Endothelial cell of umbilical vein (primary cell): ENCODE measurements around the gene NKX2-4. TPM values are rescaled to one million over a fixed set of nuclear protein-coding genes. Genes with fewer than 3 reads are reported as not detected.

Source experiments
- BruUV-seq: library from RNA; stranded (reverse); fragments of 400-500 nt; replicated peaks from 2 replicates; lab custom pipeline; 2021; lab: Mats Ljungman, UMichigan
- CTCF ChIA-PET: fragments of 300-600, 350-600 bp; sonication (Branson Sonifier 250); formaldehyde crosslinking; loops from one replicate; lab custom pipeline; 2021; ENCODE audit warnings: antibody characterized with exemption, inconsistent platforms; lab: Charles Lee
- POLR2A ChIA-PET: fragments of 300-600, 350-600 bp; sonication (Branson Sonifier 250); formaldehyde crosslinking; loops from one replicate; lab custom pipeline; 2021; ENCODE audit warnings: antibody characterized with exemption, inconsistent platforms; lab: Charles Lee
- DNase-seq: peaks from one replicate; pipeline ENCODE4 v3.0.0-alpha.2; 2011; ENCODE audit warnings: low read depth, low spot score
- FAIRE-seq: peaks from 2 replicates; lab custom pipeline; 2011; peaks lifted over from hg19 to GRCh38; lab: Jason Lieb, UNC
- H2AFZ ChIP-seq: 2 replicates; pipeline ENCODE4 v1.6.0; 2012; ENCODE audit warnings: low read depth, low read length, control low read depth, inconsistent platforms
- H3K27ac ChIP-seq: 2 replicates; pipeline ENCODE4 v1.5.1; 2011; ENCODE audit warnings: low read depth, mild to moderate bottlenecking, control low read depth, low read length, moderate library complexity; ENCODE audit not compliant: insufficient read depth
- H3K27me3 ChIP-seq, 2 experiments: 2 replicates each; pipeline versions ENCODE4 v1.6.0 to v1.6.1; 2011; ENCODE audit warnings: low read length in 2 of 2, mixed read lengths in 1 of 2; ENCODE audit not compliant: control insufficient read depth in 2 of 2, insufficient read depth in 2 of 2
- H3K36me3 ChIP-seq, 2 experiments: 2 replicates in 1 of 2; 3 replicates in 1 of 2; pipeline ENCODE4 v1.5.1; 2011; ENCODE audit warnings: low read length in 2 of 2, mild to moderate bottlenecking in 1 of 2, moderate library complexity in 1 of 2; ENCODE audit not compliant: control insufficient read depth in 2 of 2, insufficient read depth in 2 of 2; ENCODE audit errors: extremely low read depth in 1 of 2
- H3K4me1 ChIP-seq: 3 replicates; pipeline ENCODE4 v1.5.1; 2011; ENCODE audit warnings: mild to moderate bottlenecking, low read length; ENCODE audit not compliant: control insufficient read depth, insufficient read depth; ENCODE audit errors: extremely low read depth
- H3K4me2 ChIP-seq: 2 replicates; pipeline ENCODE4 v1.6.1; 2011; ENCODE audit warnings: low read length, control low read depth, mixed read lengths; ENCODE audit not compliant: insufficient read depth
- H3K4me3 ChIP-seq, 3 experiments: fragments of 200-600 bp in 1 of 3; sonication (generic), shearing (Covaris generic) in 1 of 3; replicated peaks in 1 of 3; 2 replicates each; pipeline ENCODE4 v1.5.1; 2011 to 2016; ENCODE audit warnings: control low read depth in 3 of 3, low read length in 3 of 3, mild to moderate bottlenecking in 2 of 3, inconsistent platforms in 1 of 3, low read depth in 1 of 3, moderate library complexity in 1 of 3; ENCODE audit not compliant: insufficient read depth in 1 of 3
- H3K79me2 ChIP-seq: 2 replicates; pipeline ENCODE4 v1.6.0; 2012; ENCODE audit warnings: low read length, inconsistent platforms; ENCODE audit not compliant: control insufficient read depth, insufficient read depth
- H3K9ac ChIP-seq: replicated peaks from 2 replicates; pipeline ENCODE3; 2011; ENCODE audit warnings: low read length, control low read depth; ENCODE audit not compliant: insufficient read depth; ENCODE audit errors: extremely low read depth
- H3K9me1 ChIP-seq: replicated peaks from 3 replicates; pipeline ENCODE4 v1.6.0; 2011; ENCODE audit warnings: mild to moderate bottlenecking, low read length; ENCODE audit not compliant: control insufficient read depth, insufficient read depth; ENCODE audit errors: extremely low read depth
- H3K9me3 ChIP-seq: replicated peaks from 2 replicates; pipeline ENCODE4 v1.5.1; 2012; ENCODE audit warnings: low read length, inconsistent platforms; ENCODE audit not compliant: control insufficient read depth, insufficient read depth
- H4K20me1 ChIP-seq: replicated peaks from 2 replicates; pipeline ENCODE3; 2011; ENCODE audit warnings: mild to moderate bottlenecking, low read length; ENCODE audit not compliant: control insufficient read depth, insufficient read depth; ENCODE audit errors: extremely low read depth
- EZH2 ChIP-seq: IDR thresholded peaks from 2 replicates; pipeline ENCODE4 v1.6.1; 2012; ENCODE audit warnings: borderline replicate concordance, low read depth, mild to moderate bottlenecking, moderate library complexity, low read length, inconsistent platforms; ENCODE audit not compliant: severe bottlenecking
- FOS ChIP-seq: IDR thresholded peaks from 2 replicates; pipeline ENCODE4 v1.6.1; 2011; ENCODE audit warnings: mild to moderate bottlenecking, low read length, moderate library complexity, borderline replicate concordance; ENCODE audit not compliant: insufficient read depth
- JUN ChIP-seq: IDR thresholded peaks from 2 replicates; pipeline ENCODE4 v1.6.1; 2011; ENCODE audit warnings: borderline replicate concordance, low read depth; ENCODE audit not compliant: insufficient read length, insufficient read depth
- POLR2A ChIP-seq: IDR thresholded peaks from 2 replicates; pipeline ENCODE4 v1.6.1; 2012; ENCODE audit warnings: low read depth, mild to moderate bottlenecking, control low read depth, low read length
- dilution Hi-C: fragments of 300-500 bp; cut with MboI; formaldehyde crosslinking; loops from one replicate; pipeline ENCODE4 v1.15.0; 2019; ENCODE audit warnings: low sequenced_read_pairs; ENCODE audit not compliant: extremely low pct_ligation_motif_present
- intact Hi-C: fragments of 100-400 bp; cut with micrococcal nuclease; formaldehyde crosslinking; loops from one replicate; pipeline ENCODE4 v1.10.0; 2022
- polyA plus RNA-seq, 4 experiments: library from polyadenylated mRNA; depleted of rRNA in 3 of 4; stranded (reverse) in 3 of 4; unstranded in 1 of 4; fragments of >200 nt; gene quantifications; 2 replicates each; pipeline versions ENCODE4 v1.2.1 to v1.2.3, GENCODE V29; 2011 to 2012; ENCODE audit warnings: missing spikeins in 1 of 4
- total RNA-seq: library from RNA; stranded (reverse); gene quantifications from 2 replicates; pipeline ENCODE4 v1.2.3, GENCODE V29; 2021

NKX2-4 gene
- total and polyA plus RNA-seq, 2 donors (not counting 3 experiments of a cell fraction or from before 2014, with no cell fraction given), result not detected

DNA sequence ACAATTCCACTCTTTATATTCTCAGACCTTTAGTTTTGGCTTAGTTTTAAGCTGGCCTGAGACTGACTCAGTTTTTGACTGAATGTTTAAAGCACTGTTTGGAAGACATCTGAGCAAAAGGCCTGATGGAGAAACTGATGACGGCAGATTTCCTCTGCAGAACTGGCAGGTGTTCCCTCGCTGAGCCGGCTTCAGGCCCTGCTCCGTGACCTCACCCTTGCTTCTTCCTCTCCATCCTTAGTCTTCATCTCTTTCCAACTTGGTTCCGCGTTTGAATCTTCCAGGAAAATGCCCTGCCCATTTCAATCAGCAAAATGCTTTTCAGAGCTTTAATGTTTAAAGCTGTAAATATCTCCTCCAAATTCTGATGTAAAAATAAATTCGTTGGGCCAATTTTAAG lies 6.6 kb downstream of the NKX2-4 start:
- Histone ChIP-seq H3K36me3 (peaks cover 2 to 9% of the 10 kb centered on the region in 2 experiments), H3K27me3 (peaks cover 40 to 49% of the 10 kb centered on the region in 2 experiments), H2AFZ (no peak overlapping the region), H4K20me1 (peaks cover 2% of the 10 kb centered on the region), H3K4me1 (peaks cover 2% of the 10 kb centered on the region), H3K9me1 (no peaks in the 10 kb centered on the region), H3K4me2 (no peak overlapping the region), H3K9me3 (no peaks in the 10 kb centered on the region), H3K9ac (no peak overlapping the region), H3K79me2 (no peaks in the 10 kb centered on the region), H3K27ac (no peak overlapping the region), H3K4me3 (no peak overlapping the region)
- ChIA-PET CTCF (interaction anchor here (1.0 to 1.5 kb wide), 2 partner anchors 12 to 155 kb away, joined by 3 to 7 read pairs; no protein-coding TSS in a partner anchor), POLR2A (no interaction called here)
- DNase-seq (no peak), FAIRE-seq (no peak)
- TF ChIP-seq POLR2A (no peak), JUN (no peak)
- intact Hi-C loops (loop anchor here (10.0 kb wide), 1 partner anchor 266 kb away; the partner anchor contains the start of gene KIZ), dilution Hi-C loops (no loop called here)
- BruUV-seq, result no TSS peak

GRCh38 chr20:21389368-21389767 lies 8.0 kb downstream of the NKX2-4 start:
- H3K36me3 ChIP-seq, result peaks cover 2 to 9% of the 10 kb centered on the region in 2 experiments
- H3K9me3 ChIP-seq, result no peaks in the 10 kb centered on the region
- H3K9ac ChIP-seq, result no peak overlapping the region
- H3K4me2 ChIP-seq, result no peak overlapping the region
- H3K4me1 ChIP-seq, result no peaks in the 10 kb centered on the region
- H3K27me3 ChIP-seq, result peaks cover 30 to 35% of the 10 kb centered on the region in 2 experiments
- H3K9me1 ChIP-seq, result no peaks in the 10 kb centered on the region
- no peak for FAIRE-seq
- DNase-seq, result no peak
- TF ChIP-seq JUN (no peak), EZH2 (no peak), FOS (no peak)
- H4K20me1 ChIP-seq, result peaks cover 2% of the 10 kb centered on the region
- no peak overlapping the region for H2AFZ ChIP-seq
- intact Hi-C loops, result no loop called here
- no peaks in the 10 kb centered on the region for H3K79me2 ChIP-seq
- no peak overlapping the region for H3K27ac ChIP-seq
- ChIA-PET CTCF (interaction anchor here (1.5 kb wide), 1 partner anchor 11 kb away, joined by 3 read pairs; no protein-coding TSS in a partner anchor), POLR2A (no interaction called here)
- H3K4me3 ChIP-seq, result no peak overlapping the region
- no TSS peak for BruUV-seq
- dilution Hi-C loops, result no loop called here
